ENCODE measurements around the gene MPST. TPM values are rescaled to one million over a fixed set of nuclear protein-coding genes. Genes with fewer than 3 reads are reported as not detected.
"Not testable (repeated sequence)": the region's sequence is repeated elsewhere in the genome, so short reads cannot be mapped to it uniquely, and the experiment has no call there.

Gene MPST
- total RNA-seq, 1 donor from 2014 or later, result 36.4 TPM

DNA sequence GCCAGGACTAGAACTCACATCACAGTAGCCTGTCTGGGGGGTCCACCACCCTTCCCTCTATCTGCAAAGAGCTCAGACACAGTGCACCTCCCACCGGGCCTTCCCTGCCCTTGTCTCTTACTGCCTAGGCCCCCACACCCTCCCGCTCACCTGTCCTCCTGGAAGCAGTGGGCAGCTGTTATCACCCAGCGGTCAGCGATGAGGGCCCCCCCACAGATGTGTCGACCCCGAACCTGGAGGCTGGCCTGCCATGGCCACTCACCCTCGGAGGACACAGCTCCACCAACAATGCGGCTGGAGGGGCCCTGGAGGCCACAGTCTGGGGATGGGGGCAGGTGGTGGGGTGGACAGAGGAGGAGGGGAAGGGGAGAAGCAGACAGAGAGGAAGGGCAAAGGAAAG is 50.8 kb downstream of the MPST start:
- intact Hi-C loops (cut with DNase I), result no loop called here
- ATAC-seq (no peak), DNase-seq (ENCODE audit: low spot score) (no peak)

DNA sequence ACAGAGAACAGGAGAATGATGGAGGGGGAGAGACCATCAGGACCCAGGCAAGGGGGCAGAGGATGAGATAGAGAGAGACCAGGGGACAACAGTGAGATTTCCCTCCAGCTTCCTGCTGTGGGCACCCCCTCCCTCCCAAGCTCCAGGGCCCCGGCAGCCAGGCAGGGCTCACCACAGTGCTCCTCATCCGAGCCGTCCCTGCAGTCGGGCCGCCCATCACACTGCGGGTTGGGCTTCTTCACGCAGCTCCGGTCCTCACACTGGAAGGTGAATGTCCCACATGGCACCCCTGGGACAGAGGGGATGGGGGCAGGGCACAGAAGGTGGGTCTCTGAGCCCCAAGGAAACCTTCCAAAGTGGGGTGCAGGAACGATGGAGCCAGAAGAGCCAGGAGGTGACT is 51.2 kb downstream of the MPST start:
- no peak for ATAC-seq
- DNase-seq (ENCODE audit: low spot score), result no peak
- intact Hi-C loops (cut with DNase I), result no loop called here

DNA sequence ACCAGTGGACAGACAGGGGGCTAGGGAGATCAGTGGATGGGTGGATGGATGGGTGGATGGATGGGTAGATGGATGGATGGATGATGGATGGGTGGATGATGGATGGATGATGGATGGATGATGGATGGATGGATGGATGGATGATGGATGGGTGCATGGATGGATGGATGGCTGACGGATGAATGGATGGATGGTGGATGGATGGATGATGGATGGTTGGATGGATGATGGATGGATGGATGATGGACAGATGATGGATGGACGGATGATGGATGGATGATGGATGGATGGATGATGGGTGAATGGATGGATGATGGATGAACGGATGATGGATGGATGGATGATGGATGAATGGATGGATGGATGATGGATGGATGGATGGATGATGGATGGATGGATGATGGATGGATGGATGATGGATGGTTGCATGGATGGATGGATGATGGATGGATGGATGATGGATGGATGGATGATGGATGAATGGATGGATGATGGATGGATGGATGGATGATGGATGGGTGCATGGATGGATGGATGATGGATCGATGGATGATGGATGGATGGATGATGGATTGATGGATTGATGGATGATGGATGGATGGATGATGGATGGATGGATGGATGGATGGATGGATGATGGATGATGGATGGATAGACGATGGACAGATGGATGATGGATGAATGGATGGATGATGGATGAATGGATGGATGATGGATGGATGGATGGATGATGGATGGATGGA is 52.5 kb downstream of the MPST start:
- intact Hi-C loops (cut with DNase I); DNase-seq (ENCODE audit: low spot score); ATAC-seq: not testable (repeated sequence)

DNA sequence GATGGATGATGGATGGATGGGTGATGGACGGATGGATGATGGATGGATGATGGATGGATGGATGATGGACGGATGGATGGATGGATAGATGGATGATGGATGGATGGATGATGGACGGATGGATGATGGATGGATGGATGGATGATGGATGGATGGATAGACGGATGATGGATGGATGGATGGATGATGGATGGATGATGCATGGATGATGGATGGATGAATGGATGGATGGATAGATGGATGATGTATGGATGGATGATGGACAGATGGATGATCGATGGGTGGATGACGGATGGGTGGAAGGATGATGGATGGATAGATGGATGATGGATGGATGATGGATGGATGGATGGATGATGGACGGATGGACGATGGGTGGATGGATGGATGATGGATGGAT is 53.1 kb downstream of the MPST start:
- ATAC-seq (no peak), DNase-seq (ENCODE audit: low spot score) (no peak)
- intact Hi-C loops (cut with DNase I), result no loop called here

DNA sequence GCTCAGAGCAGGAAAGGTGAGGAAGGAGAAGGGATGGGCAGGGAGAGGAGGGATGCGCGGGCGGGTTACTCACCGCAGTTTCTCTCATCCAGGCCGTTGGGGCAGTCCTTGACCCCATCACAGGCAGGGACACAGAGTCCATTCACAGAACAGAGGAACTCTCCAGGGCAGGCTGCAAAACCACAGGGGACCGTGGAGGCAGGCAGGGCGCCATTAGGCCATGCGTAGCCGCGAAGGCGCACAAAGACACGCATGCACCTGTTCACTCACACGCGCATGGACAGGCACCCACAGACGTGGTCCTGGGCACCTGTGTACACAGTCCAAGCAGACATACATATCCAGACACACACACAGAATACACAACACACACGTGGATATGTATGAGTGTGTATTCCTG is 55.0 kb downstream of the MPST start:
- ATAC-seq (no peak), DNase-seq (ENCODE audit: low spot score) (no peak)
- intact Hi-C loops (cut with DNase I), result no loop called here

DNA sequence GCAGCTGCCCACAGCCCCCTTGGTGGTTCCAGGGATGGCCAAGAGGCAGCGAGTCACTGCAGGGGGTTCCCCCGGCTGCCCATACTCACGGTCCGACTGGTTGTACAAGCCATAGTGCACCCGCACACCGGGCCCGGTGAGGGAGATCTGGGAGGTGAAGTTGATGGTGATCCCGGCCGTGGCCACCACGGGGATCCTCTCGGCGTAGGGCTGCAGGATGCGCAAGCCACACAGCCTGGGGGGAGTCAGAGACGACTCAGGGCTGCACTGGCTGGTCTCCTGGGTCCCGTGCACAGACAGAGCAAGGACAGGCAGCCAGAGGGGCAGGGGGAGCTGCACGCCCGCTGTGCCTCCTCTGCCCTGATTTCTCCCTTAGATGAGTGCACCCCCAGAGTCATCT is 55.5 kb downstream of the MPST start:
- intact Hi-C loops (cut with DNase I), result loop anchor here (5.0 kb wide), 1 partner anchor 208 kb away; no protein-coding TSS in a partner anchor
- no peak for DNase-seq (ENCODE audit: low spot score)
- no peak for ATAC-seq

DNA sequence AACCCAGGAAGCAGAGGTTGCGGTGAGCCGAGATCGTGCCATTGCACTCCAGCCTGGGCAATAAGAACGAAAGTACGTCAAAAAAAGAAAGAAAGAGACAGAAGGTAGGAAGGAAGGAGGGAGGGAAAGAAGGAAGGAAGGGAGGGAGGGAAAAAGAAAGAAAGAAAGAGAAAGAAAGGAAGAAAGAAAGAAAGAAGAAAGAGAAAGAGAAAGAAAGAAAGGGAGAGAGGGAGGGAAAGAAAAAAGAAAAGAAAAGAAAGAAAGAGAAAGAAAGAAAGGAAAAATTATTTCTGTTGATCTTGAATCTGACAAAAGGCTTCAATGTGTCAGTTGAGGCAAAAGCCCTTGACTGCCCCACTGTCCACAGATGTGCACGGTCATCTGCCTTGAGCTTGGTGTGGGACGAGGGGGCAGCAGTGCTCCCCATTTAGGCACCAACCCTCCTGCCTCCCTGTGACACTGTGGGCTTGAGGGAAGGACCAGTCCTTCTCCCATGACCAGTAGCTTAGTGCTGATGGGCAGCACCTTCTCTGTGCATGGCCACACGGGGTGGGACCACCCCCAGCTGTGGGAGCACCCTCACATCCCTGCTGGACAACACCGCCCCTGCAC is 56.4 kb downstream of the MPST start:
- intact Hi-C loops (cut with DNase I), result loop anchor here (5.0 kb wide), 1 partner anchor 209 kb away; no protein-coding TSS in a partner anchor
- no peak for DNase-seq (ENCODE audit: low spot score)
- ATAC-seq, result no peak

DNA sequence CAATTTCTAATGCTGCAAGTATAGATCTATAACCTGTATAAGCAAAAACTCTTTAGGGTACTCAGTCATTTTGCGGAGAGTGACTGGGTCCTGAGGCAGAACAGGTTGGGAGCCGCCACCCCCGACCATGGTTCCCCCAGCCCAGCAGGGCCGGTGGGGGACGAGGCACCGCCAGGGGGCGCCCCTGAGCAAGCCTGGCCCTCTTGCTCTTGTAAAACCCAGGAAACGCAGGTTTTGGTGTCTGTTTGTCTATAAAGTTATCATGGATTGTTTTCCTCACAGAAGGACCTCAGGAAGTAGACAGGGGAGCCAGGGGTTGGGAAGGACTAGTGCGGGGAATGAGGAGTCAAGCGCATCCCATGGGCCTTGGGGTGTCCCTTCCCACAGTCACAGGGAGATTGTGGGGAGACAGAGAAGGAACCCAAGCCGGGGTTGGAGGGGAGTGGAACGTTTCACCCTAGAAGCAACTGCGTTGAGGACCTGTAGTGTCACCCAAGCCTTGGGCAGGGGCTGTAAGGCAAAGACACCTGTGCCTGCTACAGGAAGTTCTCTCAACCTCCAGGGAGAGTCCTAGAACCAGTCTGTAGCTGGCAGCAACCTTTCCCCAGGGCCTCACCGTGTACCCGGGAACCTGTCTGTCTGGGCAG is 58.4 kb downstream of the MPST start:
- ATAC-seq, result peak; percentile 53
- peak; percentile 74 for DNase-seq (ENCODE audit: low spot score)
- intact Hi-C loops (cut with DNase I), result loop anchor here (5.0 kb wide), 1 partner anchor 211 kb away; no protein-coding TSS in a partner anchor

DNA sequence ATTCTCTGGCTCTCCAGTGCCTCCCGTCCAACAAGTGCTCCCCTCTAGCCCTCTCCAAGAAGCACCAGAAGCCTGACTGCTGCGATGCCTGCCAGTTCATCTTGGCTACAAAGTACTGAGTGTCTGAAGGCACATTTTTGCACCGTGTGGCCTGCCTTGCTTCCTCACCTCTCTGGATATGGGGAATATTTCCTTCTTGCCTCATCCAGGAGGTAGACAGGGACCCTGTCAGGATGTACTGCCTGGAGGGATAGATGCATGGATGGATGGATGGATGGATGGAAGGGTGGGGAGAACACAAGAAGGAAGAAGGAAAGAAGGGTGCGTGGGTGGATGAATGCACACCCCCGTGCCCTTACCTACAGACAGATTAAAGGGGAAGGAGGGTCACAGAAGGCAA is 59.6 kb downstream of the MPST start:
- intact Hi-C loops (cut with DNase I), result loop anchor here (5.0 kb wide), 1 partner anchor 212 kb away; no protein-coding TSS in a partner anchor
- DNase-seq (ENCODE audit: low spot score), result no peak
- no peak for ATAC-seq

Other genes starting within 250 kb of the MPST start
- 23.9 TPM for gene IFT27, start 243.6 kb upstream of the MPST start, total RNA-seq
- not detected for gene PVALB, start 202.7 kb upstream of the MPST start, total RNA-seq
- gene NCF4, start 158.7 kb upstream of the MPST start, total RNA-seq, result 30.4 TPM
- gene CSF2RB, start 106.1 kb upstream of the MPST start, total RNA-seq, result 10.1 TPM
- 20.6 TPM for gene TST, start 295 bp upstream of the MPST start, total RNA-seq
- gene KCTD17, start 32.0 kb downstream of the MPST start, total RNA-seq, result 17.5 TPM
- not detected for gene TMPRSS6, start 90.0 kb downstream of the MPST start, total RNA-seq
- gene IL2RB, start 130.2 kb downstream of the MPST start, total RNA-seq, result 3.7 TPM
- gene C1QTNF6, start 168.5 kb downstream of the MPST start, total RNA-seq, result 7.8 TPM
- not detected for gene SSTR3, start 192.7 kb downstream of the MPST start, total RNA-seq
- gene RAC2, start 224.5 kb downstream of the MPST start, total RNA-seq, result 18.9 TPM